CD14-positive monocyte (primary cell): ENCODE results near the gene C7. TPM values are rescaled to one million over a fixed set of nuclear protein-coding genes. Genes with fewer than 3 reads are reported as not detected.

Experiments
- DNase-seq, 3 donors: peaks; one replicate each; pipeline ENCODE4 v3.0.0-alpha.2; 2011 to 2022
- H2AFZ ChIP-seq: 2 replicates; pipeline ENCODE4 v1.6.0; 2012; ENCODE audit warnings: mild to moderate bottlenecking, low read depth, low read length, inconsistent platforms; ENCODE audit not compliant: insufficient read depth, poor library complexity, severe bottlenecking
- H3K27ac ChIP-seq, 2 donors: 1 replicate in 1 of 2; 2 replicates in 1 of 2; pipeline ENCODE4 v1.5.1; 2012 to 2013; ENCODE audit warnings: low read length in 2 of 2, control low read depth in 1 of 2, inconsistent platforms in 1 of 2, low read depth in 1 of 2, mild to moderate bottlenecking in 1 of 2
- H3K27me3 ChIP-seq, 2 donors: one replicate each; pipeline versions ENCODE4 v1.6.0 to v1.6.1; 2011 to 2013; ENCODE audit warnings: low read length in 2 of 2; ENCODE audit not compliant: control insufficient read depth in 2 of 2, insufficient read depth in 2 of 2
- H3K36me3 ChIP-seq, 2 donors: replicated peaks in 1 of 2; 1 replicate in 1 of 2; 2 replicates in 1 of 2; pipeline versions ENCODE4 v1.5.1 to v1.6.1; 2012 to 2013; ENCODE audit warnings: low read length in 2 of 2, control low read depth in 1 of 2, inconsistent platforms in 1 of 2, mild to moderate bottlenecking in 1 of 2; ENCODE audit not compliant: insufficient read depth in 2 of 2, control insufficient read depth in 1 of 2
- H3K4me1 ChIP-seq, 2 donors: 1 replicate in 1 of 2; 2 replicates in 1 of 2; pipeline versions ENCODE4 v1.5.1 to v1.6.1; 2012 to 2013; ENCODE audit warnings: low read length in 2 of 2, control low read depth in 1 of 2, inconsistent platforms in 1 of 2, mild to moderate bottlenecking in 1 of 2, moderate library complexity in 1 of 2; ENCODE audit not compliant: insufficient read depth in 2 of 2, control insufficient read depth in 1 of 2
- H3K4me2 ChIP-seq: replicated peaks from 2 replicates; pipeline ENCODE3; 2012; ENCODE audit warnings: low read length, moderate library complexity, mild to moderate bottlenecking; ENCODE audit not compliant: poor library complexity, severe bottlenecking; ENCODE audit errors: extremely low read depth
- H3K4me3 ChIP-seq, 3 experiments: fragments of 200-600 bp in 1 of 3; sonication (generic) in 1 of 3; replicated peaks in 1 of 3; 1 replicate in 2 of 3; 2 replicates in 1 of 3; pipeline ENCODE4 v1.5.1; 2011 to 2013; ENCODE audit warnings: low read length in 3 of 3, mild to moderate bottlenecking in 3 of 3, control low read depth in 2 of 3, low read depth in 2 of 3, inconsistent platforms in 1 of 3, moderate library complexity in 1 of 3
- H3K79me2 ChIP-seq: 2 replicates; pipeline ENCODE4 v1.6.0; 2012; ENCODE audit warnings: mild to moderate bottlenecking, control low read depth, inconsistent platforms, low read length, moderate library complexity; ENCODE audit not compliant: insufficient read depth
- H3K9ac ChIP-seq: 2 replicates; pipeline ENCODE4 v1.6.0; 2017; ENCODE audit warnings: low read length, mild to moderate bottlenecking; ENCODE audit not compliant: insufficient read depth, poor library complexity, severe bottlenecking
- H3K9me3 ChIP-seq, 2 donors: replicated peaks in 1 of 2; 1 replicate in 1 of 2; 2 replicates in 1 of 2; pipeline versions ENCODE4 v1.5.1 to v1.6.1; 2012 to 2013; ENCODE audit warnings: low read length in 2 of 2, control low read depth in 1 of 2; ENCODE audit not compliant: control insufficient read depth in 1 of 2, insufficient read depth in 1 of 2
- H4K20me1 ChIP-seq: 2 replicates; pipeline ENCODE4 v1.6.0; 2012; ENCODE audit warnings: mild to moderate bottlenecking, low read length, control low read depth, moderate library complexity; ENCODE audit not compliant: insufficient read depth
- H3K27ac Mint-ChIP-seq, 7 donors: one replicate each; pipeline ENCODE4 v1.8.0; 2020; ENCODE audit warnings: mild to moderate bottlenecking in 7 of 7, mixed read lengths in 7 of 7, moderate library complexity in 6 of 7, inconsistent platforms in 2 of 7
- H3K27me3 Mint-ChIP-seq, 3 donors: one replicate each; pipeline ENCODE4 v1.8.0; 2021 to 2022; ENCODE audit warnings: low read depth in 3 of 3, mild to moderate bottlenecking in 3 of 3, mixed read lengths in 3 of 3, moderate library complexity in 3 of 3, inconsistent platforms in 1 of 3
- H3K36me3 Mint-ChIP-seq, 2 donors: one replicate each; pipeline ENCODE4 v1.8.0; 2020; ENCODE audit warnings: mixed read lengths in 2 of 2, inconsistent platforms in 1 of 2, mild to moderate bottlenecking in 1 of 2
- H3K4me1 Mint-ChIP-seq: one replicate; pipeline ENCODE4 v1.8.0; 2020; ENCODE audit warnings: mild to moderate bottlenecking, mixed read lengths
- H3K4me3 Mint-ChIP-seq, 2 donors: one replicate each; pipeline ENCODE4 v1.8.0; 2020; ENCODE audit warnings: mild to moderate bottlenecking in 2 of 2, mixed read lengths in 2 of 2, moderate library complexity in 1 of 2
- H3K9me3 Mint-ChIP-seq, 7 donors: one replicate each; pipeline ENCODE4 v1.8.0; 2020 to 2022; ENCODE audit warnings: mixed read lengths in 7 of 7, mild to moderate bottlenecking in 6 of 7, moderate library complexity in 6 of 7, inconsistent platforms in 2 of 7
- WGBS: methylation state at CpG from one replicate; pipeline ENCODE4 v1.1.5; 2013; ENCODE audit warnings: missing lambda C conversion rate; ENCODE audit not compliant: insufficient coverage; 5-methylcytosine and 5-hydroxymethylcytosine counted together
- intact Hi-C, 2 donors: fragments of 100-400 bp; cut with micrococcal nuclease; formaldehyde crosslinking; loops; one replicate each; pipeline versions ENCODE4 v1.15.0 to v1.15.1; 2023
- polyA plus RNA-seq, 3 donors: library from polyadenylated mRNA; depleted of rRNA in 1 of 3; unstranded in 2 of 3; stranded (reverse) in 1 of 3; fragments of 300-500 nt in 2 of 3; fragments of >200 nt in 1 of 3; fragmentation: Illumina TruSeq in 2 of 3; gene quantifications; 1 replicate in 2 of 3; 2 replicates in 1 of 3; pipeline ENCODE4 v1.2.3, GENCODE V29; 2012 to 2021
- TF ChIP-seq, protein P1 (sequence below): fragments of 200-600 bp; IDR thresholded peaks from one replicate; pipeline ENCODE4 v1.8.0; 2022; ENCODE audit warnings: antibody characterized with exemption, mild to moderate bottlenecking

Gene C7
- polyA plus RNA-seq, 3 donors, result 0.12 TPM; not detected in 2

DNA sequence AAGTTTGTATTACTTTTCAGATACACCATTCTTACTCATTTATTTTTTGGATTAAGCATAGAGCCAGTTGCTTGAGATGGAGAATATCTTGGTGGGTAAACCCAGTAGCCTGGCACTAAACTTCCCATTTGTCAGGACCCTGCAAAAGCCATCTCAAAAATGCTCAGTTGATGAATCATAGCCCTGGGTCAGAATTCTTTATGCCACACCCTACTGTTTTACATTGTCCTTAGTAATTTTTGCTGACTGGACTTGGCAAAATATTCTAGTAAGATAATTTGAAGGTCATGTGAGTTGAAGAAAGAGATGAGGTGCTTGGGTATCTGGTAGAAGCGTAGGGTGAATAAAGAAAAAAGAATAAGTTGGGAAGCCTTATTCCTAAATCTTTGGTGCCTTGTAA, 50.7 kb downstream of the C7 start:
- H3K36me3 Mint-ChIP-seq, result no peaks in the 10 kb centered on the region
- H3K27ac ChIP-seq, result no peak overlapping the region
- H4K20me1 ChIP-seq, result no peaks in the 10 kb centered on the region
- no peaks in the 10 kb centered on the region for H3K27me3 ChIP-seq
- TF ChIP-seq, protein P1, sequence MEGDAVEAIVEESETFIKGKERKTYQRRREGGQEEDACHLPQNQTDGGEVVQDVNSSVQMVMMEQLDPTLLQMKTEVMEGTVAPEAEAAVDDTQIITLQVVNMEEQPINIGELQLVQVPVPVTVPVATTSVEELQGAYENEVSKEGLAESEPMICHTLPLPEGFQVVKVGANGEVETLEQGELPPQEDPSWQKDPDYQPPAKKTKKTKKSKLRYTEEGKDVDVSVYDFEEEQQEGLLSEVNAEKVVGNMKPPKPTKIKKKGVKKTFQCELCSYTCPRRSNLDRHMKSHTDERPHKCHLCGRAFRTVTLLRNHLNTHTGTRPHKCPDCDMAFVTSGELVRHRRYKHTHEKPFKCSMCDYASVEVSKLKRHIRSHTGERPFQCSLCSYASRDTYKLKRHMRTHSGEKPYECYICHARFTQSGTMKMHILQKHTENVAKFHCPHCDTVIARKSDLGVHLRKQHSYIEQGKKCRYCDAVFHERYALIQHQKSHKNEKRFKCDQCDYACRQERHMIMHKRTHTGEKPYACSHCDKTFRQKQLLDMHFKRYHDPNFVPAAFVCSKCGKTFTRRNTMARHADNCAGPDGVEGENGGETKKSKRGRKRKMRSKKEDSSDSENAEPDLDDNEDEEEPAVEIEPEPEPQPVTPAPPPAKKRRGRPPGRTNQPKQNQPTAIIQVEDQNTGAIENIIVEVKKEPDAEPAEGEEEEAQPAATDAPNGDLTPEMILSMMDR, result no peak
- no peaks in the 10 kb centered on the region for H3K4me1 ChIP-seq
- H3K4me3 Mint-ChIP-seq, result no peak overlapping the region
- H3K9me3 Mint-ChIP-seq, result peaks cover 0 to 11% (median 4%) of the 10 kb centered on the region in 7 donors
- WGBS, result 100% methylated on average over 1 of the region's 1 CpG
- H3K9me3 ChIP-seq, result peaks cover 0 to 4% of the 10 kb centered on the region in 2 donors
- H3K27ac Mint-ChIP-seq, result no peak overlapping the region
- no peak overlapping the region for H2AFZ ChIP-seq
- H3K4me3 ChIP-seq, result no peak overlapping the region
- no peaks in the 10 kb centered on the region for H3K4me1 Mint-ChIP-seq
- DNase-seq, result no peak
- no peaks in the 10 kb centered on the region for H3K36me3 ChIP-seq
- H3K4me2 ChIP-seq, result no peak overlapping the region
- intact Hi-C loops, result no loop called here
- peaks cover 0 to 3% (median 0%) of the 10 kb centered on the region in 3 donors for H3K27me3 Mint-ChIP-seq
- H3K79me2 ChIP-seq, result no peaks in the 10 kb centered on the region
- no peak overlapping the region for H3K9ac ChIP-seq

DNA sequence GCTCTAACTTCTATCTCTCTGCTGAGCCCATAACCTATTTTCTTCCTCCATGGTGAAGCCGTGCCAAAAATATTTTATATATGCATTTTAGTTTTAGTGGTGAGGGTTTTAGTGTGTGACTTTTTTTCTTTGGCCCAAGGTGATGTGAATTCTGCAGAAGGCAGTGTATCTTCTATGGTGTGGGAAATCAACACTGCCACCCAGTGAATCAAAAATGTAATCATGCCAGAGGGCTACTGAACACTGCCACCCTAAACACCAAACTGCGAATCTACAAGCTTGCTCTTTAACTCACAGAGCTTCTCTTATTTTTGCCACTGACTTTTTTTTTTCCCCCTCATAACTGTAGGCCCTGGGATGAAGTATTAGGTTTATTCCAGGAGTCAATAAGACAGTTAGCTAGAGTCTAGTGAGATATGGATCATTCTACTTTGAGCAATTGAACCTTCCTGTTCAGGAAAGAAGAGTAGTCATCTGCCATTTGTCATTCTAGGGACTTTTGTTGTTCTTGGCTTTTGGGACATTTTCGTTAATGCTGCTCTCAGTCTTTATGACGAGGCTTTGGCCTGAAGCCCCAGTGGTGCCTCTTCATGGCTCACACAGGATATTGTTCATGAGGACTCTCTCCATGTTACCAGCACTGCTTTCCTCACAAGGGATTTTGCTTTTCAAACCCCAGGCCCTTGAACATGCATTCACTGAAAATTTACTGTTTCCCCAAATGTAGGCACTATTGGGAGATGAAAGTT, 53.1 kb downstream of the C7 start:
- intact Hi-C loops, result no loop called here
- TF ChIP-seq, protein P1, result no peak

More for the DNA sequence above, 53.1 kb downstream of the C7 start:
- H3K27me3 Mint-ChIP-seq, result peaks cover 0 to 3% (median 0%) of the 10 kb centered on the region in 3 donors
- peaks cover 1 to 17% (median 4%) of the 10 kb centered on the region in 7 donors for H3K9me3 Mint-ChIP-seq
- Histone ChIP-seq H3K4me2 (no peak overlapping the region), H2AFZ (no peak overlapping the region), H4K20me1 (no peaks in the 10 kb centered on the region), H3K9me3 (peaks cover 0 to 4% of the 10 kb centered on the region in 2 donors), H3K4me3 (no peak overlapping the region), H3K36me3 (no peaks in the 10 kb centered on the region), H3K4me1 (no peaks in the 10 kb centered on the region), H3K79me2 (no peaks in the 10 kb centered on the region), H3K9ac (no peak overlapping the region), H3K27ac (no peak overlapping the region), H3K27me3 (no peaks in the 10 kb centered on the region)
- H3K36me3 Mint-ChIP-seq, result no peaks in the 10 kb centered on the region
- 100% methylated on average over 1 of the region's 4 CpGs for WGBS
- H3K27ac Mint-ChIP-seq, result no peak overlapping the region
- DNase-seq, result no peak
- no peaks in the 10 kb centered on the region for H3K4me1 Mint-ChIP-seq
- H3K4me3 Mint-ChIP-seq, result no peak overlapping the region
